MCF 10A (cell line): ENCODE results near the gene TEAD3. TPM values are rescaled to one million over a fixed set of nuclear protein-coding genes. Genes with fewer than 3 reads are reported as not detected.
"Not testable (repeated sequence)": the region's sequence is repeated elsewhere in the genome, so short reads cannot be mapped to it uniquely, and the experiment has no call there.

Source experiments
- BruUV-seq: library from RNA; stranded (reverse); fragments of 400-500 nt; replicated peaks from 2 replicates; lab custom pipeline; 2021; lab: Mats Ljungman, UMichigan
- CTCF ChIA-PET: fragments of 300-600 bp; sonication (Branson Sonifier 250); formaldehyde crosslinking; extraction: SDS; loops from one replicate; lab custom pipeline; 2021; ENCODE audit warnings: antibody characterized with exemption, inconsistent platforms; lab: Yijun Ruan, JAX
- POLR2A ChIA-PET: fragments of 300-600, 350-650 bp; sonication (Branson Sonifier 250); formaldehyde crosslinking; extraction: SDS; loops from one replicate; lab custom pipeline; 2020; ENCODE audit warnings: antibody characterized with exemption, inconsistent platforms; lab: Yijun Ruan, JAX
- DNase-seq: peaks from one replicate; pipeline ENCODE4 v3.0.0-alpha.2; 2018; ENCODE audit not compliant: unreplicated experiment
- H3K27ac Mint-ChIP-seq: one replicate; pipeline ENCODE4 v1.8.0; 2022; ENCODE audit warnings: mild to moderate bottlenecking, low read depth, mixed read lengths; ENCODE audit not compliant: unreplicated experiment
- H3K27me3 Mint-ChIP-seq: one replicate; pipeline ENCODE4 v1.8.0; 2022; ENCODE audit warnings: mixed read lengths; ENCODE audit not compliant: insufficient read depth, unreplicated experiment
- H3K36me3 Mint-ChIP-seq: one replicate; pipeline ENCODE4 v1.8.0; 2022; ENCODE audit warnings: mild to moderate bottlenecking, moderate library complexity, mixed read lengths; ENCODE audit not compliant: insufficient read depth, unreplicated experiment
- H3K4me1 Mint-ChIP-seq: one replicate; pipeline ENCODE4 v1.8.0; 2022; ENCODE audit warnings: mixed read lengths; ENCODE audit not compliant: insufficient read depth, unreplicated experiment
- H3K4me3 Mint-ChIP-seq: one replicate; pipeline ENCODE4 v1.8.0; 2022; ENCODE audit warnings: mild to moderate bottlenecking, moderate library complexity, mixed read lengths; ENCODE audit not compliant: unreplicated experiment
- H3K9me3 Mint-ChIP-seq: one replicate; pipeline ENCODE4 v1.8.0; 2022; ENCODE audit warnings: mixed read lengths; ENCODE audit not compliant: unreplicated experiment
- CTCF ChIP-seq: fragments of 200-600 bp; IDR thresholded peaks from one replicate; pipeline ENCODE4 v1.8.0; 2022; ENCODE audit warnings: antibody characterized with exemption, mild to moderate bottlenecking; ENCODE audit not compliant: unreplicated experiment
- intact Hi-C: fragments of 100-400 bp; cut with micrococcal nuclease; formaldehyde crosslinking; loops from 2 replicates; pipeline ENCODE4 v1.14.1; 2022
- total RNA-seq: library from RNA; stranded (reverse); gene quantifications from 2 replicates; pipeline ENCODE4 v1.2.3, GENCODE V29; 2022

Gene TEAD3
- total RNA-seq, 1 experiment from 2014 or later: 11.1 TPM

DNA sequence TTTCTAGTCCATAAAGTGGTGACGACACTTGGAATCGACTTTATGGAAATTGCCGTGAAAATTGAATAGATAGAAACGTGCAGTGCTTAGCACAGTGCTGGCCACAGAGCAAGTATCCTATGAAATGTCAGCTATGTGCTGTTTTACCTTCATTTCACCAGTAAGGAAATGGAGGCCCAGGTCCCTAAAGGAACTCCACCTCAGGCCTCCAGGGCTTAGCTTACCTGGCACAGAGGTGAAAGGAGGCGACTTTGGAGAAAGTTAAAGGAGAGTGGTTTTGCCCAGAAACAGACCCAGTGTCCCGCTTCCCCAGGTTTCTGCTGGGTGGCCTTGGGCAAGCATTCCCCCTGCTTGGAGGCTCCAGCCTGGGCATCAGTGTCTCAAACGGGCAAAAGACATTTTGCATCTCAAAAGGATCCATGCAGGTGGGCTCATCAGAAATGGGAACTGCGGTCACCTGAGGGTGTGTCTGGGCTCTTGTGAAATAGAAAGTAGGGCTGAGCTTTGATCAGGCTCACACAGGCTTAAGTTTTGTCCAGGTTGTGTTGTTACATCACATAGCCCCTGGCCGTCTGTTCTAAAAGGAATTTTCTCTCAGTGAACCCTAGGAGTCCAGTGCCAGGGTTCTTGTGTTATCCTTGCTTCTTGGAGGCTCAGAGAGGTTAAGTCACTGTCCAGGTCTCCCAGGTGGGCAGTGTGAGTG lies 22.6 kb upstream of the TEAD3 start:
- H3K9me3 Mint-ChIP-seq: no peaks in the 10 kb centered on the region
- peaks cover 6% of the 10 kb centered on the region for H3K4me1 Mint-ChIP-seq
- ChIA-PET POLR2A (interaction anchor here (0.6 to 1.3 kb wide), 5 partner anchors 47 to 222 kb away, joined by 3 to 4 read pairs (median 3); no protein-coding TSS in a partner anchor), CTCF (interaction anchor here (0.6 to 6.6 kb wide), 5 partner anchors 12 to 221 kb away, joined by 3 to 90 read pairs (median 3); partner anchors contain the start of gene ARMC12)
- no TSS peak for BruUV-seq
- intact Hi-C loops: no loop called here
- no peak for TF ChIP-seq CTCF
- H3K4me3 Mint-ChIP-seq: no peak overlapping the region
- peak; percentile 74 for DNase-seq
- no peaks in the 10 kb centered on the region for H3K27me3 Mint-ChIP-seq
- H3K36me3 Mint-ChIP-seq: no peaks in the 10 kb centered on the region
- H3K27ac Mint-ChIP-seq: no peak overlapping the region

DNA sequence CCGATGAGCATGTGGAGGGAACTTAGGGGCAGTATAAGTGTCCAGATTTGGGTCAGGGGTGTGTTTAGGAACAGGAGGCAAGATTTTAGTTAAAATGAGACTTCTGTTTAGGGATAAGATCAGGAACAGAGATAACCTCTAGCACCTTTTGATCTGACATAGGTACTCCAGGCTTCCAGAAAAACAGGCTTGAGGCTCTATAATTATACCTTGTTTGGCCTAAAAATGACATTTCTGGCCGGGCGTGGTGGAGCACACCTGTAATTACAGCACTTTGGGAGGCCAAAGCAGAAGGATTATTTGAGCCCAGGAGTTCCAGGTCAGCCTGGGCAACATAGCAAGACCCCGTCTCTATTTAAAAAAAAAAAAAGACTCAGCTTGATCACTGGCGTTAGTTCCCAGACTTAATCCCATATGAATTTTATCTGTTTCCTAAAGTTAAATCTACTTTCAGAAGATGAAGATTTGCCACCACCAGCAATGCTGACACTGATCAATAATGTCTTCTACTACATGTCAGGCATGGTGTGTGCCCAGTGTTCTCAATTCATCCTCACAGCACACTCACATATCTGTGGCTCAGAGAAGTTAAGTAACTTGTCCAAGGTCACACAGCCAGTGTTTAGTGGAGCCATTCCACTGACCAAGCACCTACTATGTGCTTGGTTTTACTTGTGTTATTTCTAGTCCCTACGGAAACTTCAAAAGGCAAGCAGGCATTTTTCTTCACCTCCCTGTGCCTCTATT lies 21.9 kb upstream of the TEAD3 start:
- H3K27ac Mint-ChIP-seq: no peak overlapping the region
- BruUV-seq: no TSS peak
- H3K4me1 Mint-ChIP-seq: peaks cover 6% of the 10 kb centered on the region
- intact Hi-C loops: no loop called here
- H3K36me3 Mint-ChIP-seq: no peaks in the 10 kb centered on the region
- H3K4me3 Mint-ChIP-seq: no peak overlapping the region
- no peaks in the 10 kb centered on the region for H3K9me3 Mint-ChIP-seq
- no peak for DNase-seq
- POLR2A ChIA-PET: interaction anchor here (0.6 to 1.2 kb wide), 4 partner anchors 49 to 223 kb away, joined by 3 to 4 read pairs (median 4); no protein-coding TSS in a partner anchor
- H3K27me3 Mint-ChIP-seq: no peaks in the 10 kb centered on the region
- no peak for TF ChIP-seq CTCF
- CTCF ChIA-PET: interaction anchor here (0.7 to 6.6 kb wide), 2 partner anchors 104 to 217 kb away, joined by 3 to 90 read pairs; partner anchors contain the start of gene ARMC12

DNA sequence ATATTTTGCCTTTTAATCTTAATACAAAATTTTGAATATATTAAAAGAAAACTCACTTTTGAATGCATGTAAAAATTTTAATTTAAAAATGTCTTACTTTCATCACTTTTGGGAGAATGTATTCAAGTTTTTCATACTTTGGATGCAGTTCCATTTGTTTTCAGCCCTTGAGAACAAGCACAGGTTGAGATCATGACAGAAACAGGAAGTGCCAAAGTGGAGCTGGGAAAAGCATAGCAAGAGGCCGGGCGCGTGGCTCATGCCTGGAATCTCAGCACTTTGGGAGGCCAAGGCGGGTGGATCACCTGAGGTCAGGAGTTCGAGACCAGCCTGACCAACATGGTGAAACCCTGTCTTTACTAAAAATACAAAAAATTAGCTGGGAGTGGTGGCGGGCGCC lies 21.1 kb upstream of the TEAD3 start:
- BruUV-seq, DNase-seq, H3K4me3 Mint-ChIP-seq, H3K36me3 Mint-ChIP-seq, H3K4me1 Mint-ChIP-seq, H3K9me3 Mint-ChIP-seq, H3K27me3 Mint-ChIP-seq, intact Hi-C loops, H3K27ac Mint-ChIP-seq: not testable (repeated sequence)
- ChIA-PET CTCF (interaction anchor here (0.7 kb wide), 1 partner anchor 103 kb away, joined by 3 read pairs; no protein-coding TSS in a partner anchor), POLR2A (interaction anchor here (0.8 to 1.3 kb wide), 2 partner anchors 20 to 50 kb away, joined by 3 to 9 read pairs; no protein-coding TSS in a partner anchor)

DNA sequence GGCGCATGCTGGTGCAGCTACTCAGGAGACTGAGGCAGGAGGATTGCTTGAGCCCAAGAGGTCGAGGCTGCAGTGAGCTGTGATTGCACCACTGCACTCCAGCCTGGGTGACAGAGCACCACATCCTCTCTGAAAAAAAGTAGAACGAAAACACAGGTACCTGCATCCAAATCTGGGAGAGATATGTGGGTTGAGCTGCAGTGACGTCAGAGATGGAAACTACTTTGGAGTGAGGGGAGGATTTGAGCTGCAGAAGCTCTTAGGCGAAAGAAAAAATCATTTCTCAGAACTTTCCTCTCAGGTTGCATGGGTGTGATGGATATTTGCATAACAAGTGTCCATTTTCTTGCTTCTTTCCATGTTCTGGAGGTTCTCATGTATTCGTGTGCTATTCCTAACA lies 19.8 kb upstream of the TEAD3 start:
- Mint-ChIP-seq H3K4me1 (peaks cover 6% of the 10 kb centered on the region), H3K9me3 (no peaks in the 10 kb centered on the region), H3K4me3 (no peak overlapping the region), H3K27ac (no peak overlapping the region), H3K27me3 (no peaks in the 10 kb centered on the region), H3K36me3 (no peaks in the 10 kb centered on the region)
- DNase-seq: no peak
- ChIA-PET CTCF (interaction anchor here (0.7 to 0.8 kb wide), 2 partner anchors 59 to 323 kb away, joined by 3 to 4 read pairs; no protein-coding TSS in a partner anchor), POLR2A (interaction anchor here (1.3 kb wide), 1 partner anchor 19 kb away, joined by 9 read pairs; no protein-coding TSS in a partner anchor)
- no peak for TF ChIP-seq CTCF
- intact Hi-C loops: no loop called here
- BruUV-seq: no TSS peak

- H3K27ac Mint-ChIP-seq, DNase-seq, CTCF ChIA-PET, BruUV-seq, H3K9me3 Mint-ChIP-seq, H3K4me1 Mint-ChIP-seq, intact Hi-C loops, H3K36me3 Mint-ChIP-seq, H3K27me3 Mint-ChIP-seq, H3K4me3 Mint-ChIP-seq, POLR2A ChIA-PET: not testable (repeated sequence)
Observed at GRCh38 chr6:35515939-35516338, 19.1 kb upstream of the TEAD3 start.
